Measurements from ENCODE around the gene RALGAPB.

GRCh38 chr20:38429301-38429700 is 43.3 kb upstream of the RALGAPB start:
- TF ChIP-seq, protein P1, sequence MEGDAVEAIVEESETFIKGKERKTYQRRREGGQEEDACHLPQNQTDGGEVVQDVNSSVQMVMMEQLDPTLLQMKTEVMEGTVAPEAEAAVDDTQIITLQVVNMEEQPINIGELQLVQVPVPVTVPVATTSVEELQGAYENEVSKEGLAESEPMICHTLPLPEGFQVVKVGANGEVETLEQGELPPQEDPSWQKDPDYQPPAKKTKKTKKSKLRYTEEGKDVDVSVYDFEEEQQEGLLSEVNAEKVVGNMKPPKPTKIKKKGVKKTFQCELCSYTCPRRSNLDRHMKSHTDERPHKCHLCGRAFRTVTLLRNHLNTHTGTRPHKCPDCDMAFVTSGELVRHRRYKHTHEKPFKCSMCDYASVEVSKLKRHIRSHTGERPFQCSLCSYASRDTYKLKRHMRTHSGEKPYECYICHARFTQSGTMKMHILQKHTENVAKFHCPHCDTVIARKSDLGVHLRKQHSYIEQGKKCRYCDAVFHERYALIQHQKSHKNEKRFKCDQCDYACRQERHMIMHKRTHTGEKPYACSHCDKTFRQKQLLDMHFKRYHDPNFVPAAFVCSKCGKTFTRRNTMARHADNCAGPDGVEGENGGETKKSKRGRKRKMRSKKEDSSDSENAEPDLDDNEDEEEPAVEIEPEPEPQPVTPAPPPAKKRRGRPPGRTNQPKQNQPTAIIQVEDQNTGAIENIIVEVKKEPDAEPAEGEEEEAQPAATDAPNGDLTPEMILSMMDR (IDR thresholded peaks at IDR 0.05) = no peak
- no peak for TF ChIP-seq POLR2A (IDR thresholded peaks at IDR 0.05)

All from body of pancreas (tissue), 4 donors.